ENCODE measurements around the gene MORN2. TPM values are rescaled to one million over a fixed set of nuclear protein-coding genes. Genes with fewer than 3 reads are reported as not detected.
A peak's percentile ranks its signal among the peaks of the same experiment; 100 is the strongest.

MORN2 gene
- total and polyA plus RNA-seq, 9 of the 15 experiments (the other 6 are each of a cell fraction or from before 2014, with no cell fraction given) = 10.4 to 39.5 (median 20.8) TPM

GRCh38 chr2:38828460-38828859 is 47.3 kb upstream of the MORN2 start:
- intact Hi-C loops (cut with micrococcal nuclease) = loop anchor here (5.0 kb wide), 1 partner anchor 104 kb away; no protein-coding TSS in a partner anchor
- H3K9me1 ChIP-seq (ENCODE audit: control insufficient read depth, insufficient read depth, low read length) = no peaks in the 10 kb centered on the region
- no peaks in the 10 kb centered on the region for H3K79me2 ChIP-seq (ENCODE audit: control insufficient read depth, insufficient read depth, low read length)
- peak overlapping the region; percentile 92 for H2AFZ ChIP-seq (ENCODE audit: low read depth, low read length)
- peaks cover 0 to 6% of the 10 kb centered on the region in 2 experiments; a peak in 2 of 5 replicates for H3K4me1 ChIP-seq (replicated peaks in 1 of 2; ENCODE audit: control insufficient read depth in 2 of 2, insufficient read depth in 2 of 2, low read length in 2 of 2)
- H3K27me3 ChIP-seq (ENCODE audit: control insufficient read depth in 2 of 2, insufficient read depth in 2 of 2, low read length in 2 of 2) = no peaks in the 10 kb centered on the region
- no peak for FAIRE-seq
- ChIA-PET POLR2A (interaction anchor here (0.9 to 3.2 kb wide), 6 partner anchors 10 to 81 kb away, joined by 3 to 28 read pairs (median 4); partner anchors contain the start of gene SRSF7), CTCF (ENCODE audit: low intra/inter-chr PET ratio) (no interaction called here)
- DNase-seq (ENCODE audit: extremely low read depth in 1 of 4, low spot score in 3 of 4) = no peak
- in situ Hi-C loops (cut with MboI) = no loop called here
- H3K27ac ChIP-seq (ENCODE audit: extremely low read depth, low read depth, low read length) = peak overlapping the region; percentile 87; the same call in 2 of the 3 replicates
- no peak for TF ChIP-seq MXI1 (IDR thresholded peaks at IDR 0.05; ENCODE audit: low read depth, low read length)
- TF ChIP-seq ZNF384 (IDR thresholded peaks at IDR 0.05; ENCODE audit: low read depth, low read length) = 0 out of 2 replicates have a peak, but pooled peaks have one; percentile 44
- TF ChIP-seq ZNF121 (CRISPR knock-in tag; conservative IDR thresholded peaks at IDR 0.05) = peak; percentile 97
- no peak for TF ChIP-seq ZNF146 (CRISPR knock-in tag; IDR thresholded peaks at IDR 0.05; ENCODE audit: unreplicated experiment)
- TF ChIP-seq ZNF57 (CRISPR knock-in tag; IDR thresholded peaks at IDR 0.05) = no peak
- TF ChIP-seq ZBTB33 (CRISPR knock-in tag; IDR thresholded peaks at IDR 0.05) = peak; percentile 85
- peak; percentile 67 for TF ChIP-seq RBM25 (IDR thresholded peaks at IDR 0.05; ENCODE audit: low read depth, low read length, severe bottlenecking)
- no peak for TF ChIP-seq POLR2B (IDR thresholded peaks at IDR 0.05; ENCODE audit: low read depth, partially characterized antibody)
- no peak overlapping the region for H3K4me3 ChIP-seq
- H3K36me3 ChIP-seq (ENCODE audit: control insufficient read depth, insufficient read depth, low read length) = peaks cover 27% of the 10 kb centered on the region; the same call in 2 of the 3 replicates
- no peaks in the 10 kb centered on the region for H4K20me1 ChIP-seq (replicated peaks; ENCODE audit: control insufficient read depth, insufficient read depth, low read length)
- BruUV-seq (replicated peaks) = no TSS peak
- H3K9ac ChIP-seq (ENCODE audit: insufficient read depth in 1 of 2, low read depth in 2 of 2, low read length in 2 of 2) = no peak overlapping the region; a peak in 1 of 4 replicates
- 82% methylated on average over 4 of the region's 4 CpGs for WGBS (ENCODE audit: insufficient coverage, low coverage, missing lambda C conversion rate)
- H3K4me2 ChIP-seq (ENCODE audit: insufficient read depth, low read length) = no peak overlapping the region
- no peaks in the 10 kb centered on the region for H3K9me3 ChIP-seq (replicated peaks; ENCODE audit: control insufficient read depth, insufficient read depth, low read depth, low read length)
- ATAC-seq = no peak

All from K562 (cell line).